Adrenal gland (tissue), 5 donors: ENCODE data around the gene GDF11.

Experiments used
- POLR2A ChIP-seq, 2 donors: fragments of 450-650 bp; IDR thresholded peaks; one replicate each; pipeline ENCODE4 v1.6.1; 2017; ENCODE audit warnings: antibody characterized with exemption in 2 of 2, mild to moderate bottlenecking in 2 of 2, moderate library complexity in 1 of 2
- TF ChIP-seq, protein P1 (sequence below), 6 experiments: fragments of 450-650 bp in 4 of 6; fragments of 200-600 bp in 2 of 6; sonication (generic) in 1 of 6; IDR thresholded peaks; 1 replicate in 5 of 6; 2 replicates in 1 of 6; pipeline versions ENCODE4 v1.5.1 to v1.8.0; 2016 to 2021; ENCODE audit warnings: antibody characterized with exemption in 6 of 6, mild to moderate bottlenecking in 2 of 6, moderate library complexity in 1 of 6
- donor health status: DM: no; HTN: no; CAD: no.

DNA sequence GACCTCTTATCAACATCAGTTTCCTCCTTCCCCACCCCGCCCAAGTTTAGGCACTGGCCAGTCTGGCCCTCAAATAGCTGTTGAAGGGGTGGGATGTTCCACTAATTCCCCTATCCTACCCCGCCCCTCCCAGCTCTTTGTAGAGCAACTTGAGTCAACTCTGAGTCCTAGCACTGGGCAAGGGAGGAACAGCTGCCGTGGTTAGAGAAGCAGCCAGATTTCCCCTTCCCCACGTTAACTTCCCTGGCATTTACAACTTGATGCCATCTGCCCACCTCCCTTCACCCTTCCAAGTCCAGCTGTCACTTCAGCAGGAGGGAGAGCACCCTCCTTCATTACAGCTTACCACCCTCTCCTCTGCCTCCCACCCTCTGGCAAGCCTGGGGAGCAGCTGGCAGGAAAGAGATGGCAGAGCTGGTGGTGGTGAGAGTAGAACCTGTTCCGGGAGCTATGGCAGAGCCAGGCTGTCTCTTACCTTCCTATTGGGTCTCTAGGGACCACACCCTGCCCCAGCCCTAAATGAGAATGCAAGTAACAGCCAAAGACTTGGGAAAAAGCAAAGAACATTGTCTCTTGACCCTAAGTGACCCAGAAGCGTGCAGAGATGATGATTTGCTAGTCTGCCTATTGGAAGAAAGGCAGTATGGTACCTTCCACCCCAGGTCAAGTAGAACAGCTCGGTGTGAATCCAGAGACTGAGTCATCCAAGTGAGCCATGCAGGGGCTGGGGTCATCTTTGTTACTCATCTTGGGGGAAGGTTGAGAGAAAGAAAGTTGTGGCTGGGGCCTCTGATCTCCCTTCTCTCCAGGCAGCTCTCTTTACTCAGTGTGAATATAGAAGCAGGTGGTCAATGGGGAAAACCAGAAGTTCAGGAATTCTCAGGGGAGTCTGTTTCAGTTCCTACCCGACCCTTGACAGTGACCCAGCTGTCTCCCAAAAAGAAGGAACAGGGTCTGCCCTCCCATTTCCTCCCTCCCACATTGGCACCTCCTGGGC, 25.6 kb upstream of the GDF11 start:
- TF ChIP-seq, protein P1, sequence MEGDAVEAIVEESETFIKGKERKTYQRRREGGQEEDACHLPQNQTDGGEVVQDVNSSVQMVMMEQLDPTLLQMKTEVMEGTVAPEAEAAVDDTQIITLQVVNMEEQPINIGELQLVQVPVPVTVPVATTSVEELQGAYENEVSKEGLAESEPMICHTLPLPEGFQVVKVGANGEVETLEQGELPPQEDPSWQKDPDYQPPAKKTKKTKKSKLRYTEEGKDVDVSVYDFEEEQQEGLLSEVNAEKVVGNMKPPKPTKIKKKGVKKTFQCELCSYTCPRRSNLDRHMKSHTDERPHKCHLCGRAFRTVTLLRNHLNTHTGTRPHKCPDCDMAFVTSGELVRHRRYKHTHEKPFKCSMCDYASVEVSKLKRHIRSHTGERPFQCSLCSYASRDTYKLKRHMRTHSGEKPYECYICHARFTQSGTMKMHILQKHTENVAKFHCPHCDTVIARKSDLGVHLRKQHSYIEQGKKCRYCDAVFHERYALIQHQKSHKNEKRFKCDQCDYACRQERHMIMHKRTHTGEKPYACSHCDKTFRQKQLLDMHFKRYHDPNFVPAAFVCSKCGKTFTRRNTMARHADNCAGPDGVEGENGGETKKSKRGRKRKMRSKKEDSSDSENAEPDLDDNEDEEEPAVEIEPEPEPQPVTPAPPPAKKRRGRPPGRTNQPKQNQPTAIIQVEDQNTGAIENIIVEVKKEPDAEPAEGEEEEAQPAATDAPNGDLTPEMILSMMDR (IDR thresholded peaks at IDR 0.05) = no peak
- TF ChIP-seq POLR2A (IDR thresholded peaks at IDR 0.05) = no peak
